Measurements from ENCODE around the gene FANCG.
A peak's percentile ranks its signal among the peaks of the same experiment; 100 is the strongest.

GRCh38 chr9:35071814-35072460, 7.8 kb downstream of the FANCG start:
- TF ChIP-seq CTCF (IDR thresholded peaks at IDR 0.05): peak in 2 of 7 experiments; percentile 18 to 55
- TF ChIP-seq POLR2AphosphoS5 (IDR thresholded peaks at IDR 0.05): peak in 2 of 3 donors; percentile 70 to 79
- TF ChIP-seq POLR2A (IDR thresholded peaks at IDR 0.05): no peak
- TF ChIP-seq EP300 (IDR thresholded peaks at IDR 0.05): no peak

Measured in stomach (tissue), 4 donors.